ENCODE data around the gene TMEM176B. TPM values are rescaled to one million over a fixed set of nuclear protein-coding genes. Genes with fewer than 3 reads are reported as not detected.
"Not testable (repeated sequence)": the region's sequence is repeated elsewhere in the genome, so short reads cannot be mapped to it uniquely, and the experiment has no call there.

TMEM176B gene
- total RNA-seq, 1 donor from 2014 or later, result 44.9 TPM

DNA sequence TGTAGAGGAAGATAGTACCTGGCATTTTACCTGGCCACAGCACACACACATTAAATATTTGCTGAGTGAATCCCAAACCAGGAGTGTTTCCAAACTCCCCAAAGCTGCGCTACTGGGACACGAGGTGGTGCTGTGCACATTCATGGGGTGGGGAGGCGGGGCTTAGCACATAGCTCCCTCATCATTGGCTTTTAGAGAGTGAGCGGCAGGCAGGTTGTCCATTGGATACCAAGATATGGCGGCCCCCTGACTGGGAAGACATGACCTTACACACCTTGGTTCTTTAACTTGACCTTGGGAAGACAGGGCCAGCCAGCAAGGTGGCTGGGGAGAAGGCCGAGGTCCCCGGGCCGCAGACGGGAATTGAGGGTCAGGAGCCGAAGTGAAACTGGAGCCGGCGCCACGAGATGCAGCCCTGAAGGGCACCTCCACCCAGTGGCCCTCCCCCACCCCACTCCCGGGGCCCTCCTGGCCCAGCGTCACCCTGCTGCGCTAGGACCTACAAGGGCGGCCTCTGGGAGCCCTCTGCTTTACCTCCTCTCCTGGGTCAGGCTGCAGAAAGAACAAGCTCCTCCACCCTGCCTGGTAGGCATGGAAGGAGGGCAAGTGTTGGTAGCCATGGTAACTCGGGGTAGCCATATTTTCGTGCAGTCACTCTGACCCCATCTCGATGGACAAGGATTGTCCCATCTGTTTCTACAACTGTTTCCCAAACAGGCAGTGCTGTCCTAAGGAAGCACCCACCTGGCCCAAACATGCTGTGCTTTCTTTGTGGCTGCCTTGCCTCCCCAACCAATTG, 24.4 kb upstream of the TMEM176B start:
- no peak for DNase-seq (ENCODE audit: low spot score)
- intact Hi-C loops (cut with DNase I), result loop anchor here (5.0 kb wide), 1 partner anchor 32 kb away; no protein-coding TSS in a partner anchor

DNA sequence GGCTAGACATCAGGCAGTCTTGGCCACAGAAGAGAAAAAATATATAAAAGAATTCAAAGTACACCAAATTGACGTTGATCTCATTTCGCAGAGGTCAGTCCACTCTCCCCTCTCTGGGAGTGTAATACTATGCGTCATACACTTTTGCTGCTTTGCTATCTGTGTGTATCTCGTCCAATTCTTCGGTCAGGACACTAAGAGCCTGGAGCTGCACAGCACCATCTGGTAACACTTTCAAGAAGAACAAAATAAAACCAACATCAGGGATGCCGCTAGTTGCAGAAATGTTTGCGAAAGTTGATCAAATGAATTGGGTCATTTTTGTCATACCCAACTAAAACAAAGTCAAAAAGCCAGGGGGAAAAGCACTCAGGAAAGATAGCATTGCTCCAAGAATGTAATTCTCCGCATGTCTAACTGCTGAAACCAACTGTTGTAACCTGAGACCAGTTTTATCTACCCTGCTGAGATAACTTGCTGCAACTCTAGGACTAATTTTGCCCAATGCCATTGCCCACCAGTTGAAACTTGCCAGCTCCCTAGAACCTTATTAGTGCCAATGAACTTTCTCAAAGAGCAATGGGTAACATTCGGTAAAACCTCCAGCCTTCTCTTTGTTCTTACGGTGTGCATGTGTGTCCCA, 23.4 kb upstream of the TMEM176B start:
- no peak for DNase-seq (ENCODE audit: low spot score)
- intact Hi-C loops (cut with DNase I), result no loop called here

DNA sequence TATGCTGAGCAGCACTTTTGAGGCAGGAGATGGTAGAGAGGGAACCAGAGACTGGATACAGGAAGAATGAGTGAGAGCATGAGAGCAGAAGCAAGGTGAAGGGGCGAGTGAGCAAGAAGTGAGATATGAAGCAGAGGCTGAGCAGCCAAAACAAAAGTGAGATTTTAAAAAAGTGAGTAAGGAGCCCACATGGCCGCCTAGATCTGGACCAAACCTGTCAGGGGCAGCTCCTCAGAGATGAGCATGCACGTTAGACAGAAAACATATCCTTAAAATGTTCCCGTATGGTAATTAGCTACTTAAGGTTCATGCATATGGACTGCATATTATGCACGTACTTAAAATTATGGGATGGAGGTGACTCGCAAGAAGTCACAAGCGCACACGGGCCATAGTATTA, 22.9 kb upstream of the TMEM176B start:
- intact Hi-C loops (cut with DNase I), result no loop called here
- no peak for DNase-seq (ENCODE audit: low spot score)

DNA sequence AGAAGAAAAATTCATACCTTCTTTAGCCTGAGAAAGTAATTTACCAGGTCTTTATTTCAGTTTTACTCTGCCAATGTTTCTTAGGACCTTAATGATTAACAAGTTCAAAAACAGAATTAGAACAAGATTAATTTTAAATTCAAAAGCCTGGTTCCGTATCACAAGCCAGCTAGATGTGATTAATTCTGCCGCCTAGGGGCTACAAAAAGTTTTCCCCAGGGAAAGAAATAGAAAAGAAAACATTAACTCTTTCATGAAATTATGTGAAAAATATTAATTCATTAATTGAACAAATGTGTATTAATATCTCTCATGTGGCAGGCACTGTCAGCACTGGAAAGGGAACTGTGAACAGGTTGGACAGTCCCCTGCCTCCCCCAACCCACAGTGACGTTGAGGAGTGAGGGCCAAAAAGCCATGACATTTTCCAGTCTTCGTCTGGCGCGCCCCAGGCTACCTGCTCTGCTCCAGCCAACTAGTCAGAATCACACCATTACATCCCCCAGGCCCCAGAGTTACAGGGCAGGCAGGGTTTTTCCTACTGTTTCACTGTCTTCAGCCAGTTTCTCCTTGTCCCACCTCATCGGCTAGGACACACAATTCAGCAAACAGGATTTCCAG, 20.5 kb upstream of the TMEM176B start:
- intact Hi-C loops (cut with DNase I), result no loop called here
- no peak for DNase-seq (ENCODE audit: low spot score)

DNA sequence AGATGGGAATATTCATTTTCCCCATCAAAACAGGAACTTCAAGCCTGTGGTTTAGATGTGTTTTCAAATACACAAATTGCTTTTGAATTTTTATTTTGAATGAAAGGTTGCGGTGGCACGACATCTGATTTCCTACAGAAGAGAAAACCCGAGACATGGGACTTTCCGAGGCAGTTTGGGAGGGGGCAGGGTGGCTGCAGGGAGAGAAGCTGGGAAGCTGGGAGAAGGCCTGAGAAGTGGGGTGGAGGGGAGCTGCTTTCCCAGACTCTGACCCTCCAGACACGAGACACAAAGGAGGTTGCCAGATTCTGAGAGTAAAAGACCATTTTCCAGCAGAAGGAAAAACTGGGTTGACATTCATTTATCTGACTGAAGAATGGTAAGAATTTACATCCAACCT, 20.0 kb upstream of the TMEM176B start:
- no peak for DNase-seq (ENCODE audit: low spot score)
- intact Hi-C loops (cut with DNase I), result no loop called here

DNA sequence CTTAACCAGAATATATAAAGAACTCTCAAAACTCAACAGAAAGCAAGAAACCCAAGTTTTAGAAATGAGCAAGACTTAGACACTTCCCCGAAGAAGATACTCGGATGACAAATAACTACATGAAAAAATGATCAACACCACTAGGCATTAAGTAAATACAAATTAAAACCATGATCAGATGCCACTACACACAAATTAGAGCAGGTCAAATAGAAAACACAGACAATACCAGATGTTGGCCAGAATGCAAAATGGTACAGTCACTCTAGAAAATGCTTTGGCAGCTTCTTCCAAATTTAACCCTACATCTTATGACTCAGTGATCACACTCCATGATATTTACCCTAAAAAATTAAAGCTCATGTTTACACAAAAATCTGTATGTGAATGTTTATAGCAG, 18.8 kb upstream of the TMEM176B start:
- intact Hi-C loops (cut with DNase I), result no loop called here
- no peak for DNase-seq (ENCODE audit: low spot score)

DNA sequence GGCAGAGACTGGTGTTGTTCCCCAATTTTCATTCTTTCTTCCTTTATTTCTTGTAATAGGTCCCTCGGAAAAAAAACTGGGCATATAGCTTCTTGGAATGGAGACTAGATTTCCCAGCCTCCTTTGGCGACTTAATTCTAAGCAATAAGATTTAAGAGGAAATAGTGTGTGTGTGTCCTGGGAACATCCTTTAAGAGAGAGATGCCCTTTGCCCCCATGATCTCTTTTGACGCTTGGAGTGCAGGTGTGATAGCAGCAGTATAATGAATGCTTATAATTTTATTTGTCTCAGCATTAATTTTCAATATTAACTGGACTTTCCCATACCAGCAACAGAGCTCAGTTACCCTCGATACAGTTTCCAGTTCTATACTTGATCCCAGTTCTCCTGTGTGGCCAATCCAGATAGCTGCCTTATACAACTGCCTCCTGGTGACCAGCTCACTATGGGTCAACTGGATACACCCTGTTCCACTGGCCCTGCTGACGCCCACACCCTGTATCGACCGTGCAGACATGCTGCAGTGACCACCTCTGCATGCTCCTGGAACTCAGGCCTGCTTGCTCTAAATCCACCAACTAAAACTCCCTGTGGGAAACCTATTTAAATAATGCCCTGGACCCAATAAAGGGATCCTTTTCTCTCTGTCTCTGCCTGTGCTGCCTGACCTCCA, 14.3 kb upstream of the TMEM176B start:
- DNase-seq (ENCODE audit: low spot score), result no peak
- intact Hi-C loops (cut with DNase I), result no loop called here

DNA sequence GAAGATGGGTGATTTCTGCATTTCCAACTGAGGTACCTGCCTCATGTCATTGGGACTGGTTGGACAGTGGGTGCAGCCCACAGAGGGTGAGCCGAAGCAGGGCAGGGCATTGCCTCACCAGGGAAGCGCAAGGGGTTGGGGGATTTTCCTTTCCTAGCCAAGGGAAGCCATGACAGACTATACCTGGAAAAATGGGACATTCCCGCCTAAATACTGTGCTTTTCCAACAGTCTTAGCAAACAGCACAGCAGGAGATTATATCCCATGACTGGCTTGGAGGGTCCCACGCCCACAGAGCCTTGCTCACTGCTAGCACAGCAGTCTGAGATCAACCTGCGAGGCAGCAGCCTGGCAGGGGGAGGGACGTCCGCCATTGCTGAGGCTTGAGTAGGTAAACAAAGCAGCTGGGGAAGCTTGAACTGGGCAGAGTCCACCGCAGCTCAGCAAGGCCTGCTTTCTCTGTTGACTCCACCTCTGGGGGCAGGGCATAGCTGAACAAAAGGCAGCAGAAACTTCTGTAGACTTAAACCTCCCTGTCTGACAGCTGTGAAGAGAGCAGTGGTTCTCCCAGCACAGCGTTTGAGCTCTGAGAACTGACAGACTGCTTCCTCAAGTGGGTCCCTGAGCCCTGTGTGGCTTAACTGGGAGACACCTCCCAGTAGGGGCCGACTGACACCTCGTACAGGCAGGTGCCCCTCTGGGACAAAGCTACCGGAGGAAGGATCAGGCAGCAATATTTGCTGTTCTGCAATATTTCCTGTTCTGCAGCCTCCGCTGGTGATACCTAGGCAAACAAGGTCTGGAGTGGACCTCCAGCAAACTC, 7.7 kb upstream of the TMEM176B start:
- DNase-seq (ENCODE audit: low spot score); intact Hi-C loops (cut with DNase I): not testable (repeated sequence)

DNA sequence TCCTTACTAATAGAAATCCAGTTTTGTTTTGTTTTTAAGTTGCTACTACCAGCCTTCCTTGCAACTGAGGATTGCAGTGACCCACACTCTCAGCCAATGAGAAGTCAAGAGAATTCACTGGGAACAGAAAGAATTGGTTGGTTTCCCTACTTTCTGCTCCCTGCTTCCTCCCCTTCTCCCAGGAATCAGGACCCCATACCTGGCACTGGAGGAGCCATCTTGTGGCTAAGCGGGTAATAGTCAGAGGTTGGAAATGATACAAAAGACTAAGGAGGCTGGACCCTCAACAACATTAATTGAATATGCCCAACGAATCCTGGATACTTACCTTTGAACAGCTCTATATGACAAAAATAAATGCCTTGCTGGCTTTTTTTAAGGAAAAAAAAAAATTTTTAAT, 6.7 kb upstream of the TMEM176B start:
- DNase-seq (ENCODE audit: low spot score), result no peak
- intact Hi-C loops (cut with DNase I), result no loop called here

DNA sequence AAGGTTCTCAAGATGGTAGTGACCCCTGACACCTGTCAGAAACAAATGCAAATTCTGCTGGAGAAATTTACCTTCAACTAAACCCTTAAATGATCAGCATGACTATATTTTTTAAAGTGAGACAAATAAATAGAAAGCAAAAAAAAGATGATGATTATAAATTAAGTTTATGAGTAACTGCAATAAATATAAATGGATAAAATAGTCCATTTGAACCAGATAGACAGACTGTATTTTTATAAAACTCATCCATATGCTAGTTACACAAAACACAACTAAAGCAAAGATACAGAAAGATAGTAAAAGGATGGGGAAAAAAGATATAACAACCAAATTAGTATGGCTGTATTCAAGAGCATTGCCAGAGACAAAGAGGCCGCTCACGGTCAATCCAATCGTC, 6.3 kb upstream of the TMEM176B start:
- intact Hi-C loops (cut with DNase I), result no loop called here

DNA sequence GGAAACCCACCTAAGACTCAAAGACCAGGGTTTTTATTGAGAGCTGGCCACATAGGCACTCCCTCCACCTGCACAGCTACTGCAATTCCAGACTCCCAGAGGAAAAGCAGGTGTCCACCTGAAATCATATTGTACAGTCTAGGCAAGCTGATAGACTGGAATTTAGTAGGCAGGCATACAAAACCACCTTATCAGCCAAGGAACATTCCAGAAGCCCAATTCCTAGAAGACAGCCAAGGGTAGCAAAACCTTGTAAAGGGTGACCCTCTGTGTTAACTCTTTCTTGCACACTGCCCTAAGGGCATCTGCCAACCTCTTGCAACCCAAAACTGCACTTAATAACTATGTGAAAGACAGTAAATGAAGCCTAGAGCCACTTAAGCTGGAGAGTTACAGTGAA, 5.7 kb upstream of the TMEM176B start:
- no peak for DNase-seq (ENCODE audit: low spot score)
- intact Hi-C loops (cut with DNase I), result no loop called here

More for the DNA sequence above, 6.3 kb upstream of the TMEM176B start:
- no peak for DNase-seq (ENCODE audit: low spot score)

DNA sequence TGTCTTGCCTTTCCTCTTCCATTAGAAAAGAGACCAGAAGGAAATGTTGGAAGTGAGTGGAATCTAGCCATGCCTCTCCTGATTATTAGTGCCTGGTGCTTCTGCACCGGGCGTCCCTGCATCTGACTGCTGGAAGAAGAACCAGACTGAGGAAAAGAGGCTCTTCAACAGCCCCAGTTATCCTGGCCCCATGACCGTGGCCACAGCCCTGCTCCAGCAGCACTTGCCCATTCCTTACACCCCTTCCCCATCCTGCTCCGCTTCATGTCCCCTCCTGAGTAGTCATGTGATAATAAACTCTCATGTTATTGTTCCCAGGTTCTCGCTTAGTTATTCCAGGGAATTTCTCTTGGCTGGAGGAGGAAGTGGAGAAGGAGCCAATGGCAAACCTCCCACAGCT, 4.6 kb upstream of the TMEM176B start:
- intact Hi-C loops (cut with DNase I), result no loop called here
- DNase-seq (ENCODE audit: low spot score), result no peak

DNA sequence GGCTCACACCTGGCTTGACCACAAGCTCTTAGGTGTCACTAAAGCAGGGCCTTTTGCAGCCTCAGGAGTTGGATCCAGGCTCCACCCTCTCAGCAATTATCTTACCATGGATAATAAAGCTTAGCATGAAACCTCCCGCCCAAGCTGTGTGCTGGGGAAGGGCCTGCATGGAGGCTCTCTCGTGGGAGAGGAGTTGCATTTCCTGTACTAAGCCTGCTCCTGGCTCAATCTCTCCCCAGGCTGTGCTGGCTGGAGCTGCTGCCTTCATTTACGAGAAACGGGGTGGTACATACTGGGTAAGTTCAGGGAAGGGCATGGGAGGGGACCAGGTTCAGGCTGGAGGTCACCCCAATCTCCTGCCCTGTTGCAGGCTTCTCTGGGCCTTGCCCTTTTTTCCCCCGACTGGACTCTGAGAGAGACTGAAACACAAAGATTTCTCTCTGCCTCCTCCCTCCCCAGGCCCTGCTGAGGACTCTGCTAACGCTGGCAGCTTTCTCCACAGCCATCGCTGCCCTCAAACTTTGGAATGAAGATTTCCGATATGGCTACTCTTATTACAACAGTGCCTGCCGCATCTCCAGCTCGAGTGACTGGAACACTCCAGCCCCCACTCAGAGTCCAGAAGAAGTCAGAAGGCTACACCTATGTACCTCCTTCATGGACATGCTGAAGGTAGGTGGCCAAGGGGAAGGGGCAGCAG, 3.1 kb upstream of the TMEM176B start:
- intact Hi-C loops (cut with DNase I), result no loop called here
- no peak for DNase-seq (ENCODE audit: low spot score)

DNA sequence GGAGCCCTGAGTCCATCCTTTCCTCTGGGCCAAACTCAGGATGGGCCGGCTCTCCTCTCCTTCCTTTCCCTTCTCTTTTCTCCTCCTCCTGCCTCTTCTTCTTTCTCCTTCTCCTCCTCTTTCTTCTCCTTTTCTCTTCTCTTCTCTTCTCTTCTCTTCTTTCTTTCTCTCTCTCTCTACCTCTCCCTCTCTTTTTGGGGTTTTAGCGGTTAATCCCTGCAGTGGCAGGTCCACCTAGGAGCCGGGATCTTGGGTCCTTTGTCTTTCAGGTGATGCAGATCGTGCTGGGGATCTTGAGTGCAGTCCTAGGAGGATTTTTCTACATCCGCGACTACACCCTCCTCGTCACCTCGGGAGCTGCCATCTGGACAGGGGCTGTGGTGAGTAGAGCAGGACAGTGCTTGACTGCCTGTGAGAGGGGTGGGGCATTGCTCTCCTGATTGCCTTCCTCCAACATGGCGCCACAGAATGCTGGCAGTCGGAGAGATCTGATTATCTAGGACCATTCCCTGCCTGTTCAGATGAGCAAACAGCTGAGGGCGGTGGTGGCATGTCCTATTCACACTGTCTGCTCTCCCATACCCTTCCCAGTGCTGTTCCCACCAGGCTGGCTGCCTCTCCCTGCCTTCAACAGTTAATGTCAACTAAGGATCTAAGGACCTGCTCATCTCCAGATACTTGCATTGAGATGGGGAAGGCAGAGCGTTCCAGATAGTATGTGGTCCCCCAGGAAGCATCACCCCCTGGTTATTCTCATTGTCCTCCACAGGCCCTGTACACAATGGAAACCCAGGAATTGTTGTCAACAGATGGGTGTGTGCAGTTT, 2.0 kb upstream of the TMEM176B start:
- DNase-seq (ENCODE audit: low spot score), result no peak
- intact Hi-C loops (cut with DNase I), result no loop called here

DNA sequence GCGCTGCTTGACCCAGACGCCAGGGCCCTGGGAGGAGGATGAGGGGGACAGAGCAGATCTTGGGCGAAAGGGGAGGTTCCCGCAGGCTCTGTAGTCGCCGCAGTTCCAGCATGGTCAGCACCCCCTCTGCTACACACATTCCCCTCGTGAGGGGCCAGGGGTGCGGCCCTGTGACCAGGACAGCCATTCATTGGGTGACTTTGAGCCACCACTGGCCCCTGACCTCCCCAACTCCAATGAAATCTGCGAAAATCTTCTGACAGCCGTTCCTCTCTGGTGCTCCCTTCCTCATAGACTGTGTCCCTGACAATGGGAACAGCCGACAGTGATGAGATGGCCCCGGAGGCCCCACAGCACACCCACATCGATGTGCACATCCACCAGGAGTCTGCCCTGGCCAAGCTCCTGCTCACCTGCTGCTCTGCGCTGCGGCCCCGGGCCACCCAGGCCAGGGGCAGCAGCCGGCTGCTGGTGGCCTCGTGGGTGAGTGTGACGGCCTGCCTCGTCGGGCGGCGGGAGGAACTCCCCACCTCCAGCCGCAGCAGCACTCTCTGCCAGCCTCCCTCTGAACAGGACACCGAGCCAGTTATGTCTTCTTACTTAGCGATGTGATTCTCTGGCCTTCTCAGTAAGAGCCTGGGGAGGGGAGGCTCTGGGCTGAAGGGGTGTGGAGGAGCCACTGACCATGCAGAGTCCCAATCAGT, 1.2 kb upstream of the TMEM176B start:
- intact Hi-C loops (cut with DNase I), result no loop called here

DNA sequence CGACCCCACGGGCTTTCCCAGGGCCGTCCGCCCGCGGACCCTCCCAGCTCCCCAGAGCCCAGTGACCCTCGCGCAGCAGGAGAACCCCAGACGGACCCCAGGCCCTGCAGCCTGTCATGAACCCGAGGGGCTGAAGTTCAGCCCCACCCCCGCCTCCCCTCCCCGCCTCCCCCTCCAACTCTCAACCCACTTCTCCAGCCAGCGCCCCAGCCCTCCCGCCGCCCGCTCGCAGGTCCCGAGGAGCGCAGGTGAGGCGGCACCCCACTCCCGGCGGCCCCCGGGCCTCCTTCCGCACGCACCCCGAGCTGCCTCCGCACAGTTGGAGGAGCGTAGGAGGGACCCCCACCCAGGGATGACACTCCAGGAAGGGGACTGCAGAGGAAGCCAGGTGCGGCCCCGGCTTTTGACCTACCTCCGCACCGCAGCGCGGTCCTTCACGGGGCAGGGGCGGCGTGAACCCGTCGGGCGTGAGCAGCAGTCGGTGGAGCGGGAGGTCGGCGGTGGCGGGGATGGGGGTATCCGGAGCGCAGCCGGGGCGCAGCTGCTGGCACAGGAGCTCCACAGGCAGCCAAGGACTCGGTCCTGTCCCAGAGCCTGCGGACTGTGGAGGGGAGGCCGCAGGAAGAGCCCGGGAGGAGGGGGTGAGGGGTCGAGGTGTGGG, 547 bp upstream of the TMEM176B start, which contains the start of gene TMEM176A:
Gene TMEM176A, plus strand, starts transcription at position 189 of the 661 bp plus-strand sequence. CDS start 782 bp downstream, outside the sequence.
- DNase-seq (ENCODE audit: low spot score), result no peak
- intact Hi-C loops (cut with DNase I), result no loop called here

More for the DNA sequence above, 1.2 kb upstream of the TMEM176B start:
- DNase-seq (ENCODE audit: low spot score), result no peak

DNA sequence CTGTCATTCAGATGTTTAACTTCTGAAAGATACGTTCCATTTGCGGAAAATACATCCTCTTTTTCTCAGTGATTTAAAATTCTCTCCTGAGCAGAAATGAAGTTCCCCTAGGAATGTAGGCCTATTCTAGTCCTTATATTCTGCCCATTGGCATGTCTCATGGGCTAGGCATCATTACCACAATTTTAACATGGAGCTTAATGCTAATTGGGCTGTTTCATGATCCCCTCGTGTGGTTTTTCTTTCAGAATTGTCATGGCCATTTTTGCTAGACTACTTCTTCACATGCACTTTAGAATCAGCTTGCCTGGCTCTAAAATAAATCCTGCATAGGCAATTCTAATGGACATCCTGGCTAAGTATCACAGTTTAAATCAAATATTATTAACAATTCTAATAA, 1.0 kb downstream of the TMEM176B start:
- intact Hi-C loops (cut with DNase I), result no loop called here
- DNase-seq (ENCODE audit: low spot score), result no peak

Measured in cardiac septum (tissue), 1 donor.